GM23338 (cell line): ENCODE data around the gene STK32C. TPM values are rescaled to one million over a fixed set of nuclear protein-coding genes. Genes with fewer than 3 reads are reported as not detected.

Experiments
- ATAC-seq: fragments of 200-7000 bp; cut with Tn5 transposase; 3 replicates; pipeline ENCODE4 v1.9.1; 2020
- DNase-seq: peaks from one replicate; pipeline ENCODE4 v3.0.0-alpha.2; 2015; ENCODE audit warnings: low spot score
- H2AFZ ChIP-seq: fragments of 200-600 bp; sonication (generic); 2 replicates; pipeline ENCODE4 v1.8.0; 2016; ENCODE audit warnings: antibody characterized with exemption, mild to moderate bottlenecking, moderate library complexity
- H3F3A ChIP-seq: fragments of 200-600 bp; sonication (generic); replicated peaks from 2 replicates; pipeline ENCODE4 v1.8.0; 2017; ENCODE audit warnings: antibody characterized with exemption, mixed run types, low read depth
- H3K27ac ChIP-seq: fragments of 200-600 bp; sonication (generic); 2 replicates; pipeline ENCODE4 v1.6.1; 2016; ENCODE audit warnings: low read depth
- H3K27me3 ChIP-seq: fragments of 200-600 bp; sonication (generic); 2 replicates; pipeline ENCODE4 v1.8.0; 2016; ENCODE audit warnings: mild to moderate bottlenecking, mixed run types, moderate library complexity; ENCODE audit not compliant: insufficient read depth
- H3K36me3 ChIP-seq: fragments of 200-600 bp; sonication (generic); 2 replicates; pipeline ENCODE4 v1.8.0; 2016; ENCODE audit warnings: mild to moderate bottlenecking; ENCODE audit not compliant: insufficient read depth
- H3K4me1 ChIP-seq: fragments of 200-600 bp; sonication (generic); 2 replicates; pipeline ENCODE4 v1.8.0; 2016; ENCODE audit warnings: mild to moderate bottlenecking, moderate library complexity; ENCODE audit not compliant: insufficient read depth
- H3K4me2 ChIP-seq: fragments of 200-600 bp; sonication (generic); 2 replicates; pipeline ENCODE4 v1.7.1; 2017; ENCODE audit warnings: mixed run types
- H3K4me3 ChIP-seq: fragments of 200-600 bp; sonication (generic); 2 replicates; pipeline ENCODE4 v1.6.1; 2016; ENCODE audit warnings: mixed run types
- H3K79me2 ChIP-seq: fragments of 200-600 bp; sonication (generic); replicated peaks from 2 replicates; pipeline ENCODE4 v1.8.0; 2017; ENCODE audit warnings: mild to moderate bottlenecking; ENCODE audit not compliant: insufficient read depth
- H3K9me2 ChIP-seq: fragments of 200-600 bp; sonication (generic); 2 replicates; pipeline ENCODE4 v1.8.0; 2017; ENCODE audit not compliant: insufficient read depth
- H4K20me1 ChIP-seq: fragments of 200-600 bp; sonication (generic); replicated peaks from 2 replicates; pipeline ENCODE4 v1.8.0; 2017; ENCODE audit warnings: mild to moderate bottlenecking; ENCODE audit not compliant: insufficient read depth
- H3K27ac Mint-ChIP-seq: 2 replicates; pipeline ENCODE4 v1.8.0; 2020; ENCODE audit warnings: inconsistent platforms, mild to moderate bottlenecking, moderate library complexity, mixed read lengths
- H3K27me3 Mint-ChIP-seq: 3 replicates; pipeline ENCODE4 v1.8.0; 2022; ENCODE audit warnings: low read depth, mild to moderate bottlenecking, moderate library complexity, mixed read lengths, inconsistent platforms; ENCODE audit not compliant: insufficient read depth, poor library complexity
- H3K36me3 Mint-ChIP-seq: 3 replicates; pipeline ENCODE4 v1.8.0; 2021; ENCODE audit warnings: low read depth, mild to moderate bottlenecking, inconsistent platforms, moderate library complexity, mixed read lengths
- H3K4me1 Mint-ChIP-seq: 3 replicates; pipeline ENCODE4 v1.8.0; 2020; ENCODE audit warnings: mild to moderate bottlenecking, inconsistent platforms, mixed read lengths
- H3K4me3 Mint-ChIP-seq: 3 replicates; pipeline ENCODE4 v1.8.0; 2021; ENCODE audit warnings: moderate library complexity, mild to moderate bottlenecking, inconsistent platforms, mixed read lengths
- H3K9me3 Mint-ChIP-seq: 3 replicates; pipeline ENCODE4 v1.8.0; 2020; ENCODE audit warnings: moderate library complexity, mild to moderate bottlenecking, inconsistent platforms, mixed read lengths
- NANOG ChIP-seq: IDR thresholded peaks from 2 replicates; pipeline ENCODE4 v1.6.1; 2016; ENCODE audit warnings: antibody characterized with exemption, borderline replicate concordance
- STAT1 ChIP-seq: IDR thresholded peaks from one replicate; pipeline ENCODE4 v1.6.1; 2016; ENCODE audit warnings: antibody characterized with exemption; ENCODE audit not compliant: unreplicated experiment
- ZNF114 ChIP-seq: fragments of 250-450 bp; sonication (Bioruptor Pico); IDR thresholded peaks from 2 replicates; pipeline ENCODE4 v1.5.0; 2020; ENCODE audit warnings: mild to moderate bottlenecking, moderate library complexity
- polyA plus RNA-seq: library from polyadenylated mRNA; unstranded; fragments of >200 nt; fragmentation: Nextera tagmentation; extraction: Ambion mirVana; gene quantifications from 2 replicates; pipeline ENCODE4 v1.2.1, GENCODE V29; 2016
- total RNA-seq: library from RNA; depleted of rRNA; stranded (reverse); fragments of >200 nt; shearing (Covaris generic); gene quantifications from 2 replicates; pipeline ENCODE4 v1.2.3, GENCODE V29; 2014
- TF ChIP-seq, protein P1 (sequence below), 2 experiments: fragments of 200-600 bp in 1 of 2; sonication (generic) in 1 of 2; conservative IDR thresholded peaks; 2 replicates each; pipeline versions ENCODE4 v1.5.1 to v1.6.1; 2016 to 2017; ENCODE audit warnings: antibody characterized with exemption in 2 of 2, low read depth in 2 of 2, mild to moderate bottlenecking in 2 of 2, moderate library complexity in 1 of 2
- TF ChIP-seq, protein P2 (sequence below): IDR thresholded peaks from 2 replicates; pipeline ENCODE4 v1.6.1; 2016; ENCODE audit warnings: antibody characterized with exemption
- TF ChIP-seq, protein P3 (sequence below): fragments of 250-450 bp; sonication (Bioruptor Pico); IDR thresholded peaks from 2 replicates; pipeline ENCODE4 v1.5.0; 2020; ENCODE audit warnings: mild to moderate bottlenecking, moderate library complexity

The STK32C gene
- total and polyA plus RNA-seq, 2 experiments from 2014 or later, result 10.2 to 20.5 TPM

DNA sequence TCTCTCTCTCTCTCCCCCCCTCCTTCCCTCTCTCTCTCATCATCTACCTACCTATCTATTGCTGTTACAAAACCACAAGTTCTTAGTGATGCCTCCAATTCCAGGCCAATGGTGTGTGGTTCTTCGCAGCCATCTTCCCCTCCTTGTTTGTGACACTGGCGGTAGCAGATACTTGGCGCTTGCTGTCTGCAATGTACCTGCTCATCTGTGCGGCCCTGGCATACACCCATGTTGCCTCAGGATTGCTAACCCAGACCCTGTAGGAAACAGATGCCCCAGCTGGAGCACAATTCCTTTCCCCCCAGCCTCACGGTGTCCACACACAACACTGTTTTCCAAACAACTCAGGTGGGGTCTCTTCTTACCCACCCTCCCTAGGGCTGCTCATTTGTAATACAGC is 134.6 kb downstream of the STK32C start:
- Histone ChIP-seq H3K27ac (no peak overlapping the region), H3K79me2 (no peaks in the 10 kb centered on the region), H3K27me3 (no peaks in the 10 kb centered on the region), H2AFZ (no peak overlapping the region), H3K9me2 (no peaks in the 10 kb centered on the region), H3K36me3 (no peaks in the 10 kb centered on the region), H3K4me2 (no peak overlapping the region), H3F3A (no peaks in the 10 kb centered on the region), H4K20me1 (no peaks in the 10 kb centered on the region), H3K4me3 (no peak overlapping the region), H3K4me1 (no peaks in the 10 kb centered on the region)
- Mint-ChIP-seq H3K4me1 (peaks cover 16% of the 10 kb centered on the region), H3K27me3 (peaks cover 16% of the 10 kb centered on the region), H3K9me3 (peaks cover 31% of the 10 kb centered on the region), H3K27ac (no peak overlapping the region; the same call in 1 of the 2 replicates), H3K4me3 (no peak overlapping the region), H3K36me3 (peaks cover 5% of the 10 kb centered on the region)
- no peak for DNase-seq
- no peak for ATAC-seq
- TF ChIP-seq STAT1 (no peak), NANOG (no peak)
- TF ChIP-seq, protein P1, sequence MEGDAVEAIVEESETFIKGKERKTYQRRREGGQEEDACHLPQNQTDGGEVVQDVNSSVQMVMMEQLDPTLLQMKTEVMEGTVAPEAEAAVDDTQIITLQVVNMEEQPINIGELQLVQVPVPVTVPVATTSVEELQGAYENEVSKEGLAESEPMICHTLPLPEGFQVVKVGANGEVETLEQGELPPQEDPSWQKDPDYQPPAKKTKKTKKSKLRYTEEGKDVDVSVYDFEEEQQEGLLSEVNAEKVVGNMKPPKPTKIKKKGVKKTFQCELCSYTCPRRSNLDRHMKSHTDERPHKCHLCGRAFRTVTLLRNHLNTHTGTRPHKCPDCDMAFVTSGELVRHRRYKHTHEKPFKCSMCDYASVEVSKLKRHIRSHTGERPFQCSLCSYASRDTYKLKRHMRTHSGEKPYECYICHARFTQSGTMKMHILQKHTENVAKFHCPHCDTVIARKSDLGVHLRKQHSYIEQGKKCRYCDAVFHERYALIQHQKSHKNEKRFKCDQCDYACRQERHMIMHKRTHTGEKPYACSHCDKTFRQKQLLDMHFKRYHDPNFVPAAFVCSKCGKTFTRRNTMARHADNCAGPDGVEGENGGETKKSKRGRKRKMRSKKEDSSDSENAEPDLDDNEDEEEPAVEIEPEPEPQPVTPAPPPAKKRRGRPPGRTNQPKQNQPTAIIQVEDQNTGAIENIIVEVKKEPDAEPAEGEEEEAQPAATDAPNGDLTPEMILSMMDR (conservative IDR thresholded peaks at IDR 0.05; ENCODE audit: low read depth in 2 of 2), result no peak
- TF ChIP-seq, protein P2, sequence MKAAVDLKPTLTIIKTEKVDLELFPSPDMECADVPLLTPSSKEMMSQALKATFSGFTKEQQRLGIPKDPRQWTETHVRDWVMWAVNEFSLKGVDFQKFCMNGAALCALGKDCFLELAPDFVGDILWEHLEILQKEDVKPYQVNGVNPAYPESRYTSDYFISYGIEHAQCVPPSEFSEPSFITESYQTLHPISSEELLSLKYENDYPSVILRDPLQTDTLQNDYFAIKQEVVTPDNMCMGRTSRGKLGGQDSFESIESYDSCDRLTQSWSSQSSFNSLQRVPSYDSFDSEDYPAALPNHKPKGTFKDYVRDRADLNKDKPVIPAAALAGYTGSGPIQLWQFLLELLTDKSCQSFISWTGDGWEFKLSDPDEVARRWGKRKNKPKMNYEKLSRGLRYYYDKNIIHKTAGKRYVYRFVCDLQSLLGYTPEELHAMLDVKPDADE, result no peak

DNA sequence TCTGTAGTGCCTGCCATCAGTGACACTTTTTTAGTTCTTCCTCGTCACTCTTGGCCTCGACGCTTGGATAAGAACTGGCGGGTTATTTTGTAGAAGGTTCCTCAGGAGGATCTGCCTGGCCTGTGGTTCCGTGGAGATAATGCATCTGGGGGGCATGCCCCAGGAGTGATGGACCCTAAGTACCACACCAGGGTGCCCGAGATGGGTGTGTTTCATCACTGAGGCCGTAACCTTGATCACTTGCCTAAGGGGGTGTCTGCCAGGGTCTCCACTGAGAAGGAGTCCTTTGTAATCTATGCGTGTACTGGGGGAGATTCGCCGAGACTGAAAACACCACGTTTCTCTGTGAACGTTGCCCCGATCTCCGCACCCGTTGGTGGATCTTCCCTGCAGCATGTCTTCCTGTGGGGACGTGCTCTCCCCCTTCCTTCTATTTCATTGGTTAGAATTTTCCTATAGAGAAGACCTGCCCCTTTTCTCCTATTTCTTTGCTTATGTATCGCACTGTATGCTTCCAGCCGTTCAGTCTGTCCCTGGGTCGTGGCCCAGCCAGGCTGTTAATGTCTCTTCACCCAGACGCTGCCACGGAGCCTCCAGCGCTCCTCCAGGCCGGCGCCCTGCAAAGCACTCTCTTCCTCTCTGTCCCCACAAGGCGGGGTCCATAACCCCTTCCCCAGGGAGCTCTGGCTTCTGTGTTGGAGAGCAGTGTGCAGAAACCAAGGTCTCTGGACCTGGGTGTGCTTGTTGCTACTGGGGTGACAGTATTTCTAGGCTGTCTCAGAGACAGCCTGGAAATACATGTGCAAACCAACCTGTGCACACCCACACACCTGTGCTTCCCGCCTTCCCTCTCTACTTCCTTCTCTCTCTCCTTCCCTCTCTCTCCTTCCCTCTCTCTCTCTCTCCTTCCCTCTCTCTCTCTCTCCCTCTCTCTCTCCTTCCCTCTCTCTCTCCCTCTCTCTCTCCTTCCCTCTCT is 135.4 kb downstream of the STK32C start:
- Mint-ChIP-seq H3K9me3 (peaks cover 31% of the 10 kb centered on the region), H3K27me3 (peaks cover 16% of the 10 kb centered on the region), H3K4me3 (no peak overlapping the region), H3K27ac (no peak overlapping the region), H3K4me1 (peaks cover 16% of the 10 kb centered on the region), H3K36me3 (peaks cover 5% of the 10 kb centered on the region)
- Histone ChIP-seq H3F3A (no peaks in the 10 kb centered on the region), H3K27ac (no peak overlapping the region), H3K4me3 (no peak overlapping the region), H3K4me1 (no peaks in the 10 kb centered on the region), H4K20me1 (no peaks in the 10 kb centered on the region), H3K9me2 (no peaks in the 10 kb centered on the region), H3K27me3 (no peaks in the 10 kb centered on the region), H3K79me2 (no peaks in the 10 kb centered on the region), H3K4me2 (no peak overlapping the region), H3K36me3 (no peaks in the 10 kb centered on the region), H2AFZ (no peak overlapping the region)
- ATAC-seq, result no peak
- TF ChIP-seq, protein P3, sequence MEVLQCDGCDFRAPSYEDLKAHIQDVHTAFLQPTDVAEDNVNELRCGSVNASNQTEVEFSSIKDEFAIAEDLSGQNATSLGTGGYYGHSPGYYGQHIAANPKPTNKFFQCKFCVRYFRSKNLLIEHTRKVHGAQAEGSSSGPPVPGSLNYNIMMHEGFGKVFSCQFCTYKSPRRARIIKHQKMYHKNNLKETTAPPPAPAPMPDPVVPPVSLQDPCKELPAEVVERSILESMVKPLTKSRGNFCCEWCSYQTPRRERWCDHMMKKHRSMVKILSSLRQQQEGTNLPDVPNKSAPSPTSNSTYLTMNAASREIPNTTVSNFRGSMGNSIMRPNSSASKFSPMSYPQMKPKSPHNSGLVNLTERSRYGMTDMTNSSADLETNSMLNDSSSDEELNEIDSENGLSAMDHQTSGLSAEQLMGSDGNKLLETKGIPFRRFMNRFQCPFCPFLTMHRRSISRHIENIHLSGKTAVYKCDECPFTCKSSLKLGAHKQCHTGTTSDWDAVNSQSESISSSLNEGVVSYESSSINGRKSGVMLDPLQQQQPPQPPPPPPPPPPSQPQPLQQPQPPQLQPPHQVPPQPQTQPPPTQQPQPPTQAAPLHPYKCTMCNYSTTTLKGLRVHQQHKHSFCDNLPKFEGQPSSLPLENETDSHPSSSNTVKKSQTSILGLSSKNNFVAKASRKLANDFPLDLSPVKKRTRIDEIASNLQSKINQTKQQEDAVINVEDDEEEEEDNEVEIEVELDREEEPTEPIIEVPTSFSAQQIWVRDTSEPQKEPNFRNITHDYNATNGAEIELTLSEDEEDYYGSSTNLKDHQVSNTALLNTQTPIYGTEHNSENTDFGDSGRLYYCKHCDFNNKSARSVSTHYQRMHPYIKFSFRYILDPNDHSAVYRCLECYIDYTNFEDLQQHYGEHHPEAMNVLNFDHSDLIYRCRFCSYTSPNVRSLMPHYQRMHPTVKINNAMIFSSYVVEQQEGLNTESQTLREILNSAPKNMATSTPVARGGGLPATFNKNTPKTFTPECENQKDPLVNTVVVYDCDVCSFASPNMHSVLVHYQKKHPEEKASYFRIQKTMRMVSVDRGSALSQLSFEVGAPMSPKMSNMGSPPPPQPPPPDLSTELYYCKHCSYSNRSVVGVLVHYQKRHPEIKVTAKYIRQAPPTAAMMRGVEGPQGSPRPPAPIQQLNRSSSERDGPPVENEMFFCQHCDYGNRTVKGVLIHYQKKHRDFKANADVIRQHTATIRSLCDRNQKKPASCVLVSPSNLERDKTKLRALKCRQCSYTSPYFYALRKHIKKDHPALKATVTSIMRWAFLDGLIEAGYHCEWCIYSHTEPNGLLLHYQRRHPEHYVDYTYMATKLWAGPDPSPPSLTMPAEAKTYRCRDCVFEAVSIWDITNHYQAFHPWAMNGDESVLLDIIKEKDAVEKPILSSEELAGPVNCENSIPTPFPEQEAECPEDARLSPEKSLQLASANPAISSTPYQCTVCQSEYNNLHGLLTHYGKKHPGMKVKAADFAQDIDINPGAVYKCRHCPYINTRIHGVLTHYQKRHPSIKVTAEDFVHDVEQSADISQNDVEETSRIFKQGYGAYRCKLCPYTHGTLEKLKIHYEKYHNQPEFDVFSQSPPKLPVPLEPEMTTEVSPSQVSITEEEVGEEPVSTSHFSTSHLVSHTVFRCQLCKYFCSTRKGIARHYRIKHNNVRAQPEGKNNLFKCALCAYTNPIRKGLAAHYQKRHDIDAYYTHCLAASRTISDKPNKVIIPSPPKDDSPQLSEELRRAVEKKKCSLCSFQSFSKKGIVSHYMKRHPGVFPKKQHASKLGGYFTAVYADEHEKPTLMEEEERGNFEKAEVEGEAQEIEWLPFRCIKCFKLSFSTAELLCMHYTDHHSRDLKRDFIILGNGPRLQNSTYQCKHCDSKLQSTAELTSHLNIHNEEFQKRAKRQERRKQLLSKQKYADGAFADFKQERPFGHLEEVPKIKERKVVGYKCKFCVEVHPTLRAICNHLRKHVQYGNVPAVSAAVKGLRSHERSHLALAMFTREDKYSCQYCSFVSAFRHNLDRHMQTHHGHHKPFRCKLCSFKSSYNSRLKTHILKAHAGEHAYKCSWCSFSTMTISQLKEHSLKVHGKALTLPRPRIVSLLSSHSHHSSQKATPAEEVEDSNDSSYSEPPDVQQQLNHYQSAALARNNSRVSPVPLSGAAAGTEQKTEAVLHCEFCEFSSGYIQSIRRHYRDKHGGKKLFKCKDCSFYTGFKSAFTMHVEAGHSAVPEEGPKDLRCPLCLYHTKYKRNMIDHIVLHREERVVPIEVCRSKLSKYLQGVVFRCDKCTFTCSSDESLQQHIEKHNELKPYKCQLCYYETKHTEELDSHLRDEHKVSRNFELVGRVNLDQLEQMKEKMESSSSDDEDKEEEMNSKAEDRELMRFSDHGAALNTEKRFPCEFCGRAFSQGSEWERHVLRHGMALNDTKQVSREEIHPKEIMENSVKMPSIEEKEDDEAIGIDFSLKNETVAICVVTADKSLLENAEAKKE (CRISPR knock-in tag), result no peak
- no peak for TF ChIP-seq ZNF114 (CRISPR knock-in tag)
- TF ChIP-seq STAT1, result no peak
- no peak for DNase-seq
